DOHH2 (cell line): ENCODE measurements around the gene JAML.

Experiments used
- H3F3A ChIP-seq: fragments of 200-600 bp; sonication (generic), shearing (Covaris generic); 2 replicates; pipeline ENCODE4 v1.6.0; 2016; ENCODE audit warnings: antibody characterized with exemption, mild to moderate bottlenecking; ENCODE audit not compliant: control insufficient read depth, insufficient read depth
- H3K27ac ChIP-seq: fragments of 200-600 bp; sonication (generic); 2 replicates; pipeline ENCODE4 v1.5.1; 2014; ENCODE audit warnings: low read depth, mild to moderate bottlenecking, low read length, moderate library complexity
- H3K27me3 ChIP-seq: fragments of 200-600 bp; sonication (generic); 2 replicates; pipeline ENCODE4 v1.6.1; 2014; ENCODE audit warnings: mild to moderate bottlenecking, low read length, mixed read lengths; ENCODE audit not compliant: control insufficient read depth
- H3K36me3 ChIP-seq: fragments of 200-600 bp; sonication (generic); 2 replicates; pipeline ENCODE4 v1.6.1; 2014; ENCODE audit warnings: mild to moderate bottlenecking, low read length, moderate library complexity, mixed read lengths; ENCODE audit not compliant: control insufficient read depth
- H3K4me1 ChIP-seq: fragments of 200-600 bp; sonication (generic); 2 replicates; pipeline ENCODE4 v1.6.1; 2014; ENCODE audit warnings: mild to moderate bottlenecking, low read length, mixed read lengths; ENCODE audit not compliant: control insufficient read depth
- H3K4me2 ChIP-seq: fragments of 200-600 bp; sonication (generic); 2 replicates; pipeline ENCODE4 v1.6.0; 2014; ENCODE audit warnings: mild to moderate bottlenecking, low read length, moderate library complexity
- H3K4me3 ChIP-seq: fragments of 200-600 bp; sonication (generic); 2 replicates; pipeline ENCODE4 v1.5.1; 2014; ENCODE audit warnings: mild to moderate bottlenecking, low read length, mixed read lengths
- H3K79me2 ChIP-seq: fragments of 200-600 bp; sonication (generic); 2 replicates; pipeline ENCODE4 v1.6.1; 2014; ENCODE audit warnings: mild to moderate bottlenecking, low read length, mixed read lengths; ENCODE audit not compliant: control insufficient read depth
- H3K9me2 ChIP-seq: fragments of 200-600 bp; sonication (generic); replicated peaks from 2 replicates; pipeline ENCODE4 v1.6.1; 2014; ENCODE audit warnings: mild to moderate bottlenecking, low read length, mixed read lengths; ENCODE audit not compliant: control insufficient read depth
- H3K9me3 ChIP-seq: fragments of 200-600 bp; sonication (generic); 2 replicates; pipeline ENCODE4 v1.6.1; 2014; ENCODE audit warnings: antibody characterized with exemption, low read length, mixed read lengths; ENCODE audit not compliant: control insufficient read depth, insufficient read depth
- H4K20me1 ChIP-seq: fragments of 200-600 bp; sonication (generic); 2 replicates; pipeline ENCODE4 v1.6.0; 2014; ENCODE audit warnings: low read depth, mild to moderate bottlenecking, antibody characterized with exemption, low read length, moderate library complexity; ENCODE audit not compliant: control insufficient read depth, insufficient read depth
- CTCF ChIP-seq: fragments of 200-600 bp; sonication (generic); IDR thresholded peaks from one replicate; pipeline ENCODE4 v1.5.1; 2014; ENCODE audit warnings: antibody characterized with exemption, mild to moderate bottlenecking, low read depth, low read length; ENCODE audit not compliant: poor library complexity, severe bottlenecking
- EZH2phosphoT487 ChIP-seq: fragments of 200-600 bp; sonication (generic); IDR thresholded peaks from 2 replicates; pipeline ENCODE4 v1.6.1; 2017; ENCODE audit warnings: borderline replicate concordance, mild to moderate bottlenecking, antibody characterized with exemption, low read length, moderate library complexity, mixed read lengths

Gene JAML

GRCh38 chr11:118153516-118153915 lies 71.3 kb downstream of the JAML start:
- Histone ChIP-seq H3K27me3 (peaks cover 78% of the 10 kb centered on the region), H3K4me2 (no peak overlapping the region), H3K4me3 (no peak overlapping the region)

GRCh38 chr11:118152552-118153471 lies 72.0 kb downstream of the JAML start, which contains the start of gene SCN4B:
SCN4B (minus strand) TSS chr11:118152823; CDS start chr11:118152673, 150 bp downstream.
- no peak within 1 kb of the TSS for H3K4me3 ChIP-seq
- H3K27ac ChIP-seq, result no peak within 1 kb of the TSS
- H3K9me3 ChIP-seq, result no peaks in the 10 kb centered on the region
- no peaks in the 10 kb centered on the region for H4K20me1 ChIP-seq
- no peak within 1 kb of the TSS for H3K4me2 ChIP-seq
- H3K27me3 ChIP-seq, result peaks cover 74% of the 10 kb centered on the region
- no peaks in the 10 kb centered on the region for H3F3A ChIP-seq
- H3K4me1 ChIP-seq, result no peaks in the 10 kb centered on the region
- TF ChIP-seq EZH2phosphoT487, result no peak
- TF ChIP-seq CTCF, result no peak
- H3K79me2 ChIP-seq, result no peaks in the 10 kb centered on the region
- no peaks in the 10 kb centered on the region for H3K36me3 ChIP-seq
- no peaks in the 10 kb centered on the region for H3K9me2 ChIP-seq

More at GRCh38 chr11:118153516-118153915, 71.3 kb downstream of the JAML start:
- no peak overlapping the region for H3K27ac ChIP-seq
- no peaks in the 10 kb centered on the region for H3F3A ChIP-seq
- no peaks in the 10 kb centered on the region for H3K9me2 ChIP-seq
- H3K79me2 ChIP-seq, result no peaks in the 10 kb centered on the region
- no peaks in the 10 kb centered on the region for H4K20me1 ChIP-seq
- H3K9me3 ChIP-seq, result no peaks in the 10 kb centered on the region
- no peaks in the 10 kb centered on the region for H3K4me1 ChIP-seq
- no peak for TF ChIP-seq CTCF
- TF ChIP-seq EZH2phosphoT487, result no peak
- no peaks in the 10 kb centered on the region for H3K36me3 ChIP-seq

DNA sequence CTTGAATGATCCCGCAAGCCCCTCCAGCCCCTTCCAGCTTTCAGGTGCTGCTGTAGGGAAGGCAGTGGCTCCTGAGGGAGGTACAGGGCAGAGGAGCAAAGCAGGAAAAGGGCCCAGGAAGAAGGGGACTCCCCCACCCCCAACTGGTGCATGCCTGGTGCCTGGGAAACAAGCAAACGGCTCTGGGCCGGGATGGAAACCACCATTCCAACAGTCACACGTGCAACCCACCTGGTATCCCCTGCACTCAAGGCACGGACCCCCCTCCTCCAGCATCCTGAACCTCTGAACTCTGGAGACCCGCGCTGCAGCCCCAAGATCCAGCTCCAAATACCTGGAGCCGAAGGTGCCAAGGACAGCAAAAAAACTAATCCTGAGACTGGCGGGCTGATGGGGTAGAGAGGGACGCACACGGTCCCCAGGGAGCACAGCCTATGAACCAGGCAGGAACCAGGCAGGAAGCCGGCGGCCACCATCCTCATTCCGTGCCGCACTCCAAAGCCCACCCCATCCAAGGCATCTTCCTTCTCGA lies 72.7 kb downstream of the JAML start:
- no peaks in the 10 kb centered on the region for H3K9me3 ChIP-seq
- no peaks in the 10 kb centered on the region; the same call in 1 of the 2 replicates for H3K4me1 ChIP-seq
- no peak for TF ChIP-seq EZH2phosphoT487
- TF ChIP-seq CTCF, result no peak
- no peaks in the 10 kb centered on the region for H3K9me2 ChIP-seq
- H3F3A ChIP-seq, result no peaks in the 10 kb centered on the region
- H3K36me3 ChIP-seq, result no peaks in the 10 kb centered on the region
- H3K4me3 ChIP-seq, result no peak overlapping the region
- no peak overlapping the region for H3K4me2 ChIP-seq
- no peaks in the 10 kb centered on the region for H3K79me2 ChIP-seq
- no peaks in the 10 kb centered on the region for H4K20me1 ChIP-seq
- peaks cover 73% of the 10 kb centered on the region for H3K27me3 ChIP-seq
- H3K27ac ChIP-seq, result no peak overlapping the region
